Posterior vena cava (tissue), 2 donors: Measurements from ENCODE around the gene PRDM7. TPM values are rescaled to one million over a fixed set of nuclear protein-coding genes. Genes with fewer than 3 reads are reported as not detected.
"Not testable (repeated sequence)": the region's sequence is repeated elsewhere in the genome, so short reads cannot be mapped to it uniquely, and the experiment has no call there.

Experiments used
- DNase-seq: peaks from one replicate; pipeline ENCODE4 v3.0.0-alpha.2; 2020; ENCODE audit warnings: low spot score
- intact Hi-C, 2 donors: fragments of 100-400 bp; cut with DNase I; formaldehyde crosslinking; loops; one replicate each; pipeline versions ENCODE4 v1.14.1 to v1.14.2; 2022 to 2023
- total RNA-seq, 2 donors: library from RNA; stranded (reverse); fragmentation: NEBNext Ultra II Directional; extraction: Animal tissue kit (Norgen Biotek cat#: 25700); gene quantifications; one replicate each; pipeline ENCODE4 v1.2.1, GENCODE V29; 2021
- donor health status: DM: yes; HTN: yes; CAD: no.
- donor health status: DM: yes; HTN: yes; CAD: no.

Gene PRDM7
- total RNA-seq, 2 donors from 2014 or later = not detected

DNA sequence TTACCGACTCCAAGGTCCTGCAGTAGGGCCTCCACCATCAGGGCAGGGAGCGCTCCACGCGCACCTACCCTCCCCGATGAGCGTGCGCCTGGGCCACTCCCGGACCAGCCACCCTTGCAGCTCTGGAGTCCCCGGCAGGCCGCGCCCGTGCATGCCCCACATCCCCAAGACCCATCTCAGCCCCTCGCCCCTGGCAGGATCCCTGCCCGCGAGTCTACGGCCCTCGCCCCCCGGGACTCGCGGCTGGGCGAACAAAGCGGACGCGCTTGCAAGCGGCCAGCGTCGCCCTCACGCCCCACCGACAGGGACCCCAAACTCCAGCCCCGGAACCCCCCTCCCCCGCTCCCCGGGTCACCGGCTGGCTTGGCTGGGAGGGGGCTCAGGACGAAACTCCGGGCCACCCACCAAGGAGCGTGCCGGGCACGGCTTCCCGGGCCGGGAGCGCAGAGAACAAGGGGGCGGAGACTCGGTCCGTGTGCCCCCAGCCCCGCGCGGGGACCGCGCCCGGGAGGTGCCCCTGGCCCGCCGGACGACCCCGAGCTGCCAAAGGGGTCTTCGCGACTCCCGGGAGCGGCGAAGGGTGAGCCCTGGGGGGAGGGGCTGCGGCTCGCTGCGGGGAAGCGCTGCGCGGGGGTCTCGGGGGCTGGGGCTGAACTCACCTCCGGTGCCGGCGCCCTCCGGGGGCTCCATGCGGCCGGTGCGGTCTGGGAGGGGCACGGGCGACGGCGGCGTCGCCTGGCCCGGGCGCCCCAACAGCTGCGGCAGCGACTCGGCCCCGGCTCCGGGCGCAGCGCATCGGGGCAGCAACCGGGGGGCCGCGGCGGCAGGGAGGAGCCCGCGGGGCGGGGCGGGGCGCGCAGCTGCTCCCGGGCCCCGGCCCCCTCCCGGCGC lies 58.2 kb downstream of the PRDM7 start, which contains the start of gene DBNDD1:
Gene DBNDD1, minus strand, starts transcription at position 805 of the 891 bp plus-strand sequence. Its CDS starts 115 bp downstream, at position 690.
- intact Hi-C loops = loop anchor here in 1 of 2 donors (1.0 kb wide), 1 partner anchor 8 kb away; no protein-coding TSS in a partner anchor
- DNase-seq = no peak

DNA sequence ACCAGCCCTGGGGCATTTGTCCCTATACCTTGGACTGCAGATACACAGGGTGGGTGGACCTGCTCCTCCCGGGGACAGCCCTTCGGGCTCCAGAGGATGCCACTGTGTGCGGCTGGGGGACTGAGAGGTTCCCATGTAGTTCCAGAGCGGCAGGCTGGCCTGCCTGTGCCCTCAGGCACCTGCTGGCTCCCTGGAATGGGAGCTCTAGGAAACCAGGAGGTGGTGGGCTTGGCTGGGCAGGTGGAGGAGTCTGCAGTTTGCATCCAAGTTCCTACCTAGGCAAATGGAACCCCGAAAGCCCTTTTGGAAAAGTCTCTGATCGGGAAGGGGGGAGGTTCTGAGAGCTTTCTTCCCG lies 58.9 kb downstream of the PRDM7 start:
- DNase-seq = no peak

DNA sequence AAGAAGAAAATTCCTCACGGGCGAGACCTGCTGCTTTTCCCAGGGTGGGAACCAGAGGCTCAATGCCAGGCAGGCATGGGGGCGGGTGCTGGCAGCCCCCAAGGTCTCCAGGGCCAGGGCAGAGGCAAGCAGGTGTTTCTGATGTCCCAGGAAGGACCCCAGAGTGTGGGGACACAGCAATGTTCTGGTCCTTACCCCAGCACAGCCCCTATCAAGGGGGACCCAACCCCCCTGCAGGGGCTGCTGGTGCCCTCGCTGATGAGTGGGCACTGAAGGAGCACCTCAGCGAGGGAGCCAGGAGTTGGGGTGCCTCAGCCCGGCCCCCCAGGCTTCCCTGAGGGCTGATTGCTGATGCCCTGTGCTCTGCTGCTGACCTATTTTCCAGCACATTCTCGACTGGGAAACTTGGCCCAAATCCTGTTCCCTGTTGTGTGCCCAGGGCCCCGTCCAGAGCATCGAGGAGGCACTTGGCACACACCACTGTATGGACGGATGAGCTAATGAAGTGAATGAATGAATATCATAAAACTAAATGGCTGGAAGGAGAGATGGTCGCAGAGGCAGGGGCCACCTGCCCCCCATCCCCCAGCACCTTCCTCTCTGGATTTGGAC lies 60.7 kb downstream of the PRDM7 start:
- intact Hi-C loops = no loop called here
- DNase-seq = no peak

More for the DNA sequence above, 58.9 kb downstream of the PRDM7 start:
- intact Hi-C loops = no loop called here

DNA sequence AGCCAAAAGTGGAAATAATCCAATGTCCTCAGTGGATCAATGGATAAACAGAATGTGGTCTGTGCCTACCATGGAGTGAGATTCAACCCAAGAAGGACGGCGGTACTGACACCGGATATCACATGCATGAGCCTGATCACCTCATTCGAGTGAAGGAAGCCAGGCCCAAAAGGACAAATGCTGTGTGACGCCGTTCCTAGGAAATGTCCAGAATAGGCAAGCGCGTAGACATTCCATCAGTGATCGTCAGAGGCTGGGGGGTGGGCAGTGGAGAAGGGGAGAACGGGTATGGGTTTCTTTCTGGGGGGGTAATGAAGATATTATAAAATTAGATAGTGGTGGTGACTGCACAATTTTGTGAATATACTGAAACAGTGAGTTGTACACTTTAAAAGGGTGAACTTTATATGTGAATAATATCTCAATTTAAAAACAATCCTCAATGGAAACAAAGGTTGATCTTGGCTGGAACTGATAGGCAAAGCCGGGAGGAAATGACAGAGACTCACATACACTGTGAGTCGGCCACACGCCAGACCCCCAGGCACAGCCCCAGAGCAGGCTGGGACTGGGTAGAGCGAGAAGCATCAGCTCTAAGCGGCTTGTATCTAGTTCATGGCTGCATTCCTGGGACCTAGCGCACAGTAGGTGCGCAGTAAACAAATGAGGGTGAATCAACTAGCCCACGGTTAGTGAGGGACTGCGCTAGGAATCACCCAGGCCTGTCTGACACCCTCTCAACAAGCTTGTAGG lies 61.4 kb downstream of the PRDM7 start:
- no peak for DNase-seq
- intact Hi-C loops = no loop called here

DNA sequence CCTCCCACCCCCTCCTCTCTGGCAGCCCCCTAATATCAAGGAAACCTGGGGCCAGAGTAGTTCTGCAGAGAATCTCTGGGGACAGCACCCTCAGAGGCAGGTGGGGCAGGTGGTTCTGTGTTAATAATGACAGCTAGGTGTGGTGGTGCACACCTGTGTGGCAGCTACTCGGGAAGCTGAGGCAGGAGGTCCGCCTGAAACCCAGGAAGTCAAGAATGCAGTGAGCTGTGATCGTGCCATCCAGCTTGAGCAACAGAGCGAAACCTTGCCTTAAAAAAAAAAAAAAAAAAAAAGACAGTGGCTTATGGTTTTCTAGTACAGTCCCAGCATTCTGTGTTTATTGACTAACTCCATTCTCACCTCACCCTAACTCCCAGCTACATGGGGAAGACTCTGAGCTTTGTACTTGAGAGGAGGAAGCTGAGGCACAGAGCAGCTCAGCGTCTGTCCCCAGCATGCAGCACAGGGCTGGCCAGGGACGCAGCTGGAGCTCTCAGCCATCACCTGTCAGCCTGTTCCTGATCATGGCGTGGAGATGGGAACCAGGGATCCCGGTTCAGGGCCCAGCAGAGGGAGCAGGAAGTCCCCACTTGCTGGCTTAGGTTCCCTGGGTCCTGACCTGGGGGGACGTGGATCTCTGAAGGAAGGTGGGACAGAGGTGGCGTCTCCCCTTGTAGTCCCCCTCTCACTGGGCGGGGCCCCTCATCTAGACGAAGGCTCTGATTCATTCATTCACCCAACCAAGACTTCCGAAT lies 64.0 kb downstream of the PRDM7 start:
- no peak for DNase-seq
- intact Hi-C loops = no loop called here

DNA sequence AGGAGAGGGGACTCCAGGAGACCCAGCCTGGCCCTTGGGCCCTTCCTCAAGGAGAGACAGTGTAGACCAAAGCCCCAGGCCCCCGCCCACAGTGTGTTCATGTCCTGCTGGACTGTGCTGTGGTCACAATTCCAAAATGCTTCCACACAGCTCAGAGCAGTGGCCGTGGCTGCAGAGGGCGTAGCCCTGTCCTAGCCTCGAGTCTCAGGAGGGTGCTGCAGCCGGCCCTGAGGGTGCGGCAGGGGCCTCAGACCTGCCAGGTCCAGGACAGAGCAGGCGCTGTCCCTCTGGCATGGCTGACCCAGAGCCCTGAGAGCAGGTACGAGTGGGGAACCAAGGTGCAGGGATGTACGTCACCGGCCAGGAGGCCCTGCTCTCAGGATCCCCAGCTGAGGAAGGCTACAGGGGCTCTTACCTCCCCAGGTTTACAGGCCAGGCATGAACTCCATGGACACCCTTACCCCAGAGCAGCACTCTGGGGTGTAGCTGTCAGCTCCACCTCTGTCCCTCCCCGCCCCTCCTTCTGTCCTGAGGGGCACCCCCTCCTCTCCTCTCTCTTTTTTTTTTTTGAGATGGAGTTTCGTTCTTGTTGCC lies 65.1 kb downstream of the PRDM7 start:
- no peak for DNase-seq
- intact Hi-C loops = loop anchor here in 1 of 2 donors (1.0 kb wide), 1 partner anchor 7 kb away; the partner anchor contains the start of gene DBNDD1

DNA sequence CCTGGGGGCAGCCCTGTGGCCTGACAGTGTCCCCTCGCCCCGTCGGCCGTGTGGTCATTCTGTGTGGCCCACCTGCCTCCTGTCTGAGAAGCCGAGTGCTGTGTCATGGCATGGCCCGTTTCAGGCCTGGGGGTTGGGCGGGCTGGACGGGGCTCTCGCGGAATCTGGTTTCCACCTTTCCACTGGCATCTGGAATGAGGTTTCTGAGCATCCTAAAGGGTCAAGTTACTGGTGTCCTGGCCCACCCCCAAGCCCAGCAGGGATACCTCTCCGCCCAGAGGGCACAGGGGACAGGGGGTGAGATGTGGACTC lies 65.7 kb downstream of the PRDM7 start:
- intact Hi-C loops = loop anchor here in 1 of 2 donors (1.0 kb wide), 1 partner anchor 8 kb away; the partner anchor contains the start of gene DBNDD1
- DNase-seq = no peak

DNA sequence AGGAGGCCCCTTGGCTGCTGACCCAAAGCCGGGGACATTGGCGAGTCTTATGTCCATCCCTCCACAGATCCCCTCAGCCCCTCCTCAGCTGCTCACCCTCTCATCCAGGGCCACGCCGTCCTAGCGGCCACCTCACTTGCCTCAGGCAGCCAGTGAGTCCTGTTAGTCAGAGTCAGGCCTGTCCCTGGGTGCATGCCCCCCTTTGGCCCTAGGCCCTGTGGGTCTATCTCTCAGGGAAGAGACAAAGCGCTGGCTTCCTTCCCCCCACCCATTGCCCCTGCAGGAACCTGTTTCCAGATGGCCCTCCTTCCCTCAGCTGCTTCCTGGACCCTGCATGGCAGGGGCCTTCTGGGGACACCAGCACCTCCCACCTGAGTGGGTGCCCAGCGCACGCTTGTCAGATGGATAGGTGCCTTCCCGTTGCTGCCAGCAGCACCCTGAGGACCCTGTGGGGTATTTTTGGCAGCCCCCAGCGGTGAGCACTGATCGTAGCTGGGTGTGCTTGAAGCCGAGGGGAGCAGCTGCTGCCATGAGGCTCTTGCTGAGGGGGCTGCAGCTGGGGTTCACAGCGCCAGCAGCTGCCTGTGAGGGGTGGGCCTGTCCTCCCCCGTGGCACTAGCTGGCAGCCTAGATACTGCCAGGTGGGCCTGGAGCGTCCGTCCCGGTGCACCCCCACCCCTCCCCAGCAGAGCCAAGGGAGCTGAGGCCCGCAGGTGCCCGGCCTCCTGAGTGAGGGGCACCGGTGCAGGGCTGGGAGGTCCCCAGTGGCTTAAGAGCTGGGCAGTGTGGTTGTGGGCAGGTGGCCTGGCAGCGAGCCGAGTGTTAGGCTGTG lies 66.2 kb downstream of the PRDM7 start:
- no peak for DNase-seq
- intact Hi-C loops = loop anchor here in 1 of 2 donors (1.0 kb wide), 1 partner anchor 8 kb away; the partner anchor contains the start of gene DBNDD1

DNA sequence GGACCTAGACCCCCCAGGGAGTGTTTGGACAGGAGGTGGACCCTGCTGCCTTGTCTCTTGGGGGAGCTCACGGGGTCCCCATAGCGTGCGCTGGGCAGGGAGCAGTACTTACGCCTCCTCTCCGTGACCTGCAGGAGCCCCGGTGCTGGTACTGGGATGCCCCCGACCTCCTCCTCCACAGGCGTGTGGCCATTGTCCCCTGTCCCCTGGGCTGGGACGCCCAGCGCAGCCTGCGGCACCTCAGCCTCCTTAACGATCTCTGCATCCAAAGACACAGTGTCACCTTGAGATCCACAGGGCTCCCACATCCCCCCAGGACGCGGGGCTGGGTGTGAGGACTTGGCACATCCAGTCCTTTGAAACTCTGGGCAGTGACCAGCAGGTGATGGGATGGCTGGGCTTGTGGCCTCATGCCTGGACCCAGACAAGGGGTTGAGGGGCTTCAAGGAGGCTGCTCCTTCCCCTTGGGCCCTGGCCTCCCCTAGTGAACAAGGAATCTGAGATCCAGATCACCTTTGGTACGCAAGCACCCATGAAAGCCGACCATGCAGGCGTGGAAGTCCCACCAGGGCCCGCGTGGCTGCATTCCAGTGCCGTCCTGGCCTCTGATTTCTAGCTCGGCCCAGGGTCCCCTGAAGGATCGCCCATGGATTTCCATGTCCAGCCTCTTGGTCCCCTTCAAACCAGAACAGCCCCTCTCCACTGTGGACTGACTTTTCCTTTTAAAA lies 67.8 kb downstream of the PRDM7 start:
- no peak for DNase-seq
- intact Hi-C loops = no loop called here

DNA sequence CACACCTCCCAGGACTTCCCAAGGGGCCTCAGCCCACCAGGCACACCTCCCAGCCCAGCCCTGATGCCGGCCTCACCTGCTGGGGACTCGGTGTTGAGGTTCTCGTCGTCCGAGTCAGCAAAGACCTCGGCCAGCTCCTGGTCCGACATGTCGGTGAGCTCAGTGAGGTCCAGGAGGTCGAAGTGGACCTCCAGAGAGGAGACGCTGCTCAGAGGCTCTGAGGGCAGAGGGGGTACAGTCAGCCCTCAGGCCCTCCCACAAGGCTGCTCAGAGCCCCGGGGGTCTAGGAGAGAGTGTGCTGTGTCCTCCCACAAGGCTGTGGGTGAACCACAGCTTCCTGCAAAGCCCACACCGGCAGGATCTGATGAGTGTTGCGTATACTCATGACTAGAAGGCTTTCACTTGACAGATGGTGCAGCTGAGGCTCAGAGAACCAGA lies 68.4 kb downstream of the PRDM7 start:
- intact Hi-C loops = no loop called here
- no peak for DNase-seq

DNA sequence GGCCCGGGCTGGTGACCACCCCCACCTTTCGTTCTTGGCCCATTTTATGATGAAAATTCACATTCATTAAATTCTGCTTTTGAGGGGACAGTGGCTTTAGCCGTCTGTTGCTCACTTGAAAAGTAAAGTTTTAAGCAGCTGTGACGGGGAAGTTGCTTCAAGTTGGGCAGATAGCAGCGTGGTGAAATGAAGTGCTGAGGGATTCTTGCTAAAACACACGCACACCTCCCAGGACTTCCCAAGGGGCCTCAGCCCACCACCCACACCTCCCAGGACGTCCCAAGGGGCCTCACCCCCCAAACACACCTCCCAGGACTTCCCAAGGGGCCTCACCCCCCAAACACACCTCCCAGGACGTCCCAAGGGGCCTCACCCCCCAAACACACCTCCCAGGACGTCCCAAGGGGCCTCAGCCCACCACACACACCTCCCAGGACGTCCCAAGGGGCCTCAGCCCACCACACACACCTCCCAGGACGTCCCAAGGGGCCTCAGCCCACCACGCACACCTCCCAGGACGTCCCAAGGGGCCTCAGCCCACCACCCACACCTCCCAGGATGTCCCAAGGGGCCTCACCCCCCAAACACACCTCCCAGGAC lies 69.4 kb downstream of the PRDM7 start:
- DNase-seq, intact Hi-C loops: not testable (repeated sequence)

DNA sequence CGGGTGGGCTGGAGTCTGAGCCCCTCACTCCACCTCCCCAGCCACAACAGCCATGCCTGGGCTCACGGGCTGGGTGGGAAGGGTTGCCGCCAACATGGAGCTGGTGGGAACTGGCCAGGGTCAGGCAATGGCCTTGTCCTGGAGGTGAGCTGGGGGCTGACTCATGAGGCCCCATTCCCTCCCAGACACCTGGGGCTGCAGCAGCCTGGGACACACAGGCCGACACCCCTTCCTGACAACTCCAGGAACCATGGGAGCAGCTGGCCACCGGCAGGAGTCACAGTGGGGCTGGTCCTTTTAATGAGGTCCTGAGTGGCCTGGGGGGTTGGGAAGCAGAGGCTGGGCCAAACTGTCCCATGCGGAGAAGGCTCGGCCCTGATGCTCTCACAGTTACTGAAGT lies 70.1 kb downstream of the PRDM7 start:
- no peak for DNase-seq
- intact Hi-C loops = no loop called here

Other genes with a start within 250 kb of the PRDM7 start
- gene SPIRE2, start 248.9 kb downstream of the PRDM7 start, total RNA-seq = 1 to 10 TPM in 1 of 2 donors, under 1 TPM in 1; 0.33 to 1.0 TPM
- gene TCF25, start 203.7 kb downstream of the PRDM7 start, total RNA-seq = 100 to 1,000 TPM; 127 to 158 TPM
- 1 to 10 TPM; 2.7 to 5.4 TPM for gene MC1R, start 158.5 kb downstream of the PRDM7 start, total RNA-seq
- 10 to 100 TPM in 1 of 2 donors, 1 to 10 TPM in 1; 5.9 to 16.1 TPM for gene TUBB3, start 154.0 kb downstream of the PRDM7 start, total RNA-seq
- gene DEF8, start 128.6 kb downstream of the PRDM7 start, total RNA-seq = 10 to 100 TPM; 54.0 to 58.6 TPM
- 1 to 10 TPM in 1 of 2 donors, under 1 TPM in 1; 0.88 to 2.7 TPM for gene DBNDD1, start 57.9 kb downstream of the PRDM7 start, total RNA-seq